ENCODE measurements around the gene PYGO2.

PYGO2 gene

GRCh38 chr1:155009742-155010141, 48.2 kb upstream of the PYGO2 start:
- H3K27ac ChIP-seq (ENCODE audit: low read length), result no peak overlapping the region
- peaks cover 37% of the 10 kb centered on the region for H3K79me2 ChIP-seq (ENCODE audit: low read length)
- TF ChIP-seq EZH2phosphoT487 (IDR thresholded peaks at IDR 0.05; ENCODE audit: low read depth), result no peak
- TF ChIP-seq CTCF (IDR thresholded peaks at IDR 0.05; ENCODE audit: low read depth, low read length), result no peak
- peaks cover 50% of the 10 kb centered on the region for H3K4me1 ChIP-seq (ENCODE audit: low read length)
- no peak overlapping the region for H3K4me2 ChIP-seq (ENCODE audit: low read length)
- H3K27me3 ChIP-seq (ENCODE audit: low read depth, low read length), result no peaks in the 10 kb centered on the region
- no peak overlapping the region for H3K9ac ChIP-seq (ENCODE audit: low read length)
- H3K9me3 ChIP-seq (ENCODE audit: insufficient read depth, low read length), result no peaks in the 10 kb centered on the region
- no peak overlapping the region for H3K4me3 ChIP-seq (ENCODE audit: low read length)
- no peak overlapping the region for H2AFZ ChIP-seq (ENCODE audit: low read depth, low read length)
- peaks cover 13% of the 10 kb centered on the region for H3K36me3 ChIP-seq (replicated peaks; ENCODE audit: low read depth, low read length)
- H4K20me1 ChIP-seq (ENCODE audit: insufficient read depth, low read length), result peaks cover 64% of the 10 kb centered on the region

DNA sequence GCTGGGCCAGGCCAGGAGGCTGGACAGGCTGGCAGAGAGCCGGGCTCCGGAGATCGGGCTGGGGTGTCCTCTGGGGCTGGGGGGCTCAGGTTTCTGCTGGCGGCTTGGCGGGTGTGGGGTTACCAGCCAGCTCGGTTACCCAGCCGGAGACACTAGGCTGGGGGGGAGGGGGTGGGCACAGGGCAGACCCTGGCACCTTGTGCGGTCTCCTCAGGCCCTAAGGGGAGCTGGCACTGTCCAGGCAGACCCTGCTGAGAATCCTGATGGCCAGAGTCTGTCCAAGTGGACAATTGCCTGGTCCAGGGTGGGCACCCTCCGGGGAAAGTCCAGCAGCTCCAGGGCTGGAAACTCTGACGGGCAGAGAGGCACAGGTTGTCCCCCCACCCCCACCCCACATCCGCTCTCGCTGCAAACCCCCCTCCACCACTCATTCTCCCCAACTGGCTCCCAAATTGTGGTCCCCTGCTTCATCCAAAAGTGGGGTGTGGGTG, 47.7 kb upstream of the PYGO2 start:
- H3K9me3 ChIP-seq (ENCODE audit: insufficient read depth, low read length), result no peaks in the 10 kb centered on the region
- no peaks in the 10 kb centered on the region for H3K27me3 ChIP-seq (ENCODE audit: low read depth, low read length)
- no peak for TF ChIP-seq CTCF (IDR thresholded peaks at IDR 0.05; ENCODE audit: low read depth, low read length)
- TF ChIP-seq EZH2phosphoT487 (IDR thresholded peaks at IDR 0.05; ENCODE audit: low read depth), result no peak
- peaks cover 10% of the 10 kb centered on the region for H3K36me3 ChIP-seq (replicated peaks; ENCODE audit: low read depth, low read length)
- H3K79me2 ChIP-seq (ENCODE audit: low read length), result peaks cover 42% of the 10 kb centered on the region
- no peak overlapping the region for H3K27ac ChIP-seq (ENCODE audit: low read length)
- H3K9ac ChIP-seq (ENCODE audit: low read length), result no peak overlapping the region
- H4K20me1 ChIP-seq (ENCODE audit: insufficient read depth, low read length), result peaks cover 60% of the 10 kb centered on the region
- H2AFZ ChIP-seq (ENCODE audit: low read depth, low read length), result no peak overlapping the region
- peaks cover 55% of the 10 kb centered on the region for H3K4me1 ChIP-seq (ENCODE audit: low read length)
- no peak overlapping the region for H3K4me3 ChIP-seq (ENCODE audit: low read length)
- no peak overlapping the region for H3K4me2 ChIP-seq (ENCODE audit: low read length)

DNA sequence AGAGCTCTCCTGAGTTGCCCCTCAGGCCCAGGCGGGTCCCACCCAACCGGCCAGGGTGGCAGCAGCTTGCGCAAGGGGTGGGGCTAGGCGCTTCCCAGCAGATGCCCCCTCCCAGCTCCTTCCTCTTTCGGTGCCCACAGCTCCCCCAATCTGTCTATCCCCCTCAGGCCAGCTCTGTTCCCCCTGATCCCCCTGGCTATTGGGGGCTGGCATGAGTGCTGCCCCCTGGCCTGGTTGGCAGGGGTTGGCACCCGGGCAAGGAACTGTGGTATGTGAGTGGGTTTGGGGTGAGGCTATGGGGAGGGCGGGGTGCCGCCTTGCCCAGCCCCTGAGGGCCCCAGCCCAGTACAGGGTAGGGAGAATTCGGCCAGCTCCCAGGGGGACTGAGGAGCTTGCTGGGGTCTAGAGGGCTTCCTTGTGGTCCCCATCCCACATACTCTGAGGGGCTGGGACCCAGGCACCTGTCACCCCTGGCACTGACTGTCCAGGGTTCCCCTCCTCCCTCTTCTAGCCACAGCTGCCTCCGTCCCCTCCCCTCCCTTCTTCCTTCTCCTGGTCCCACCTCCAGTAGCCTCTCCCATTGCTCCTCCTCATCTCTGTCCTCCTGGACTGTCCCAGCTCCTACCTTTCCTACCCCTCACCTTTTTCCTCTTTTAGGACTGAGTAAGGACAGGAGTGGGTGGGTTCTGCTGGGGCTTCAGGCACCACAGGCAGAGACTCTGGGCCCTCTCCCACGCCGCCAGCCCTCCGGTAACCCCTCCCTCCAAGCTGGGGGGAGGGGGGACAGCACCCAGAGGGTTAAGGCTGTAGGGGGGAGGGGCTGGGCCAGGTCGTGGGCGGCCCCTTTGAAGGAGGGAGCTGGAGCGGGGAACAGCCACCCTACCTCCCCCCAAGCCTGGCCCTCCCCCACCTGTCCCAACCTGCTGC, 46.7 kb upstream of the PYGO2 start:
- H3K9ac ChIP-seq (ENCODE audit: low read length), result peak overlapping the region; percentile 96; the same call in 1 of the 2 replicates
- H3K4me3 ChIP-seq (ENCODE audit: low read length), result peak overlapping the region; percentile 16; the same call in 1 of the 2 replicates
- no peak overlapping the region for H3K27ac ChIP-seq (ENCODE audit: low read length)
- no peak overlapping the region for H2AFZ ChIP-seq (ENCODE audit: low read depth, low read length)
- peaks cover 13% of the 10 kb centered on the region for H3K36me3 ChIP-seq (replicated peaks; ENCODE audit: low read depth, low read length)
- no peak for TF ChIP-seq CTCF (IDR thresholded peaks at IDR 0.05; ENCODE audit: low read depth, low read length)
- TF ChIP-seq EZH2phosphoT487 (IDR thresholded peaks at IDR 0.05; ENCODE audit: low read depth), result no peak
- H3K27me3 ChIP-seq (ENCODE audit: low read depth, low read length), result no peaks in the 10 kb centered on the region
- peaks cover 51% of the 10 kb centered on the region for H4K20me1 ChIP-seq (ENCODE audit: insufficient read depth, low read length)
- peaks cover 52% of the 10 kb centered on the region for H3K79me2 ChIP-seq (ENCODE audit: low read length)
- H3K4me2 ChIP-seq (ENCODE audit: low read length), result peak overlapping the region; percentile 97
- H3K4me1 ChIP-seq (ENCODE audit: low read length), result peaks cover 57% of the 10 kb centered on the region
- H3K9me3 ChIP-seq (ENCODE audit: insufficient read depth, low read length), result no peaks in the 10 kb centered on the region

- no peak for TF ChIP-seq CTCF (IDR thresholded peaks at IDR 0.05; ENCODE audit: low read depth, low read length)
- no peak for TF ChIP-seq EZH2phosphoT487 (IDR thresholded peaks at IDR 0.05; ENCODE audit: low read depth)
- Histone ChIP-seq H3K79me2 (ENCODE audit: low read length) (peaks cover 59% of the 10 kb centered on the region), H3K9ac (ENCODE audit: low read length) (peak overlapping the region; percentile 96; the same call in 1 of the 2 replicates), H4K20me1 (ENCODE audit: insufficient read depth, low read length) (peaks cover 41% of the 10 kb centered on the region), H3K36me3 (replicated peaks; ENCODE audit: low read depth, low read length) (peaks cover 11% of the 10 kb centered on the region), H3K27ac (ENCODE audit: low read length) (peak overlapping the region; percentile 92), H3K4me3 (ENCODE audit: low read length) (peak overlapping the region; percentile 16; the same call in 1 of the 2 replicates), H3K27me3 (ENCODE audit: low read depth, low read length) (no peaks in the 10 kb centered on the region), H3K9me3 (ENCODE audit: insufficient read depth, low read length) (no peaks in the 10 kb centered on the region), H2AFZ (ENCODE audit: low read depth, low read length) (no peak overlapping the region), H3K4me2 (ENCODE audit: low read length) (peak overlapping the region; percentile 97), H3K4me1 (ENCODE audit: low read length) (peaks cover 57% of the 10 kb centered on the region)
These were observed 45.8 kb upstream of the PYGO2 start for GRCh38 chr1:155007251-155007828.

Data from OCI-LY3 (cell line).